Measurements from ENCODE around the gene SH3RF2. TPM values are rescaled to one million over a fixed set of nuclear protein-coding genes. Genes with fewer than 3 reads are reported as not detected.
"Not testable (repeated sequence)": the region's sequence is repeated elsewhere in the genome, so short reads cannot be mapped to it uniquely, and the experiment has no call there.

SH3RF2 gene
- total RNA-seq, 1 donor from 2014 or later: 0.61 TPM

DNA sequence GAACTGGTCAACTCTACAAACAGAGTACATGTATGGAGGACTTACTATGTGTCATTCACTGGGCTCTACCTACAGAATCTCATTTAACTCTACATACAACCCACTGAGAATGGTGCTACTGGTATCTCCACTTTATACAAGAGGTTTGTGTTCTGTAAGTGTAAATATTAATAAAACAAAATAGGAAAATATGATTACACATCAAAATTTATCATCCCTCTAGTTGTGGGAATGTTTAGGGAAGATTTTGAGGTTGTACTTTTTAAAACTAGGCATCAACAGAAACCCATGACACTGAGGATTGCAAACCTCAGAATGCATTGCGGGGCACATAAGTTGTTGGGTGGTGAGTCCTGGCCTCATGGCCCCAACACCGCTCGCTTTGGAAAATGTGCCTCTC lies 11.7 kb downstream of the SH3RF2 start:
- intact Hi-C loops (cut with micrococcal nuclease): loop anchor here (5.0 kb wide), 1 partner anchor 134 kb away; no protein-coding TSS in a partner anchor

GRCh38 chr5:145948921-145949320 lies 12.5 kb downstream of the SH3RF2 start:
- intact Hi-C loops (cut with micrococcal nuclease): loop anchor here (5.0 kb wide), 1 partner anchor 133 kb away; no protein-coding TSS in a partner anchor

DNA sequence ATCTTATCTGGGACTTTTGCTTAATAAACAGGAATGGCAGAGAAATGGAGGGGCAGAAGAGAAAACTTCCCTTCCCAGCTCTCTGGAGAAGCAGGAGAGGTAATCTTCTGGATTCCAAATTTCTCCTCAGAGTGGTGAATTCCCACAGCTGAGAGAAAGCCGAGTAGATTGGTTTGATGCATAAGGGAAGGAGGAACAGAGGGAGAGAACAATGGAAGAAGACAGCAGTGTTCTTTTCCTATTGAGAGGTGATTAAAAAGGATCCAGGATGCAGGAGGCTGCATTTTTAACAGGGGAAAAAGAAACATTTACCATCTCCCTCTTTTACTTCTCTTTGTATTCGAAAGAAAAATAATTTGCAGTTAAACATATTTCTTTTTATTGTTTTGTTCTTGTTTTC lies 13.1 kb downstream of the SH3RF2 start:
- intact Hi-C loops (cut with micrococcal nuclease): loop anchor here (5.0 kb wide), 1 partner anchor 133 kb away; no protein-coding TSS in a partner anchor

DNA sequence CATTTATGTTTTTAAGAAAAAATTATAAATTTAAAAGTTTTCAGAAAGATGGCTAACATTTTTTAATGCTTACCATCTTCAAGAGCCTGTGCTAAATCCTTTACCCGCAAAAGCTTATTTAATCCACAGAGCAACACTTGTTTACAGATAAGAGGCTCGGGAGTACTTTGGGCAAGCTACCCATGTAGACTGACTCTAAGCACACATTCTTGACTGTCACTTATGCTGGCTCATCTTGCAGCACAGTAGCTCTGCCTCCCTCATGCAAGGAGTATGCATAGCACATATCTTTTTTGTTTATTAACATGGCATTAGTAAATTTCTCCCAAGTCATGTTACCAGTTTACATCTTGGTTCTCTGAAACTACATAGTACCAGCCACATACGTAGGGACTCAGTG lies 14.7 kb downstream of the SH3RF2 start:
- intact Hi-C loops (cut with micrococcal nuclease): no loop called here

DNA sequence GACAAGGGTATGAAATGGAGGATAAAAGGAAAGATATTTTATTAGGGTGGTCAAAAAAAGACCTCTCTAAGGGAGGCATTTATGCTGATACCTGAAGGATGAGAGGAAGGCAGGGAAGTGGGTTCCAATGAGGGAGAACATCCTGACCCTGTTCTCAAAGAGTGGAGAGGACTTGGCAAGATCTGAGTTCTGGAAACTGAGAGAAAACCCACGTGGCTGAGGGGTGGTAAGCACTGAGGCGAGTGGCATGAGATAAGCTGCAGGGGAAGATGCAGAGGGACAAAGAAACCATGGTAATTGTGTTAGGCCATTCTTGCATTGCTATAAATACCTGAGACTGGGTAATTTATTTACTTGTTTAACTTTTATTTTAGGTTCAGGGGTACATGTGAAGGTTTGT lies 16.8 kb downstream of the SH3RF2 start:
- intact Hi-C loops (cut with micrococcal nuclease): no loop called here

GRCh38 chr5:145954140-145954539 lies 17.8 kb downstream of the SH3RF2 start:
- intact Hi-C loops (cut with micrococcal nuclease): not testable (repeated sequence)

- intact Hi-C loops (cut with micrococcal nuclease): no loop called here
Measured at GRCh38 chr5:145957388-145957787, 21.0 kb downstream of the SH3RF2 start.

DNA sequence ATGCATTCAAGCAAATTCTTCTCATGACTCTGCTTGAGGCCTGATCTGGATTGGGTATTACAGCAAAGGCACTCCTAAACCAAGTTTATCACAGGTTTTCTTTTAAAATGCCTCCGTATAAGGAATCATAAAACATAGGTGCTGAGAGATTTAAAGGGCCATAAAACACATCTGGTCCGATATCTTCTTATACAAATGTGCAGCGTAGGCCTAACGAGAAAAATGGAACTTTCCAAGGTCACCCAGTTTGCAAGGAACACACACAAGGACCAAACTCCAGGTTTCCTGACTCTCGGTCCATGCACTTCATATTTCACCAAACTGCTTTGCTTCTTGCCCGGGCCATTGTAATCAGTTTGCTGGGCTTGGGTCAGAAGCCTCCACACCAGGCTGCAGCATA lies 22.1 kb downstream of the SH3RF2 start:
- intact Hi-C loops (cut with micrococcal nuclease): no loop called here

DNA sequence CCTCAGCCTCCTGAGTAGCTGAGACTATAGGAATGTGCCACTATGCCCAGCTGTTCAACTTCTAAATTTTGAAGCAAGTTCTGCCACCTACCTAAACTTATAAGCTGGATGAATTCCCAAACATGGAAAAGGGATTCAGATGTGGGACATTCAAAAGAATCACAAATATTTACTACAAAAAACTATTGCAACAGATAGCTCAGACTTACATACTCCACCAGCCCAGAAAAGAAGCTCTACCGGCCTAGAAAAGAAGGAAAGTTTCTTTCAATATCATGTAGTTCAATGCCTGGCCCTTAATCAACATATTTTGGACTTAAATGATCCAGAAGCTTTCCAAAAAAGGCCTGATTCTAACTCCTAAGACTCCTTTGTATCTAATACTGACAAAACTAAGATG lies 23.8 kb downstream of the SH3RF2 start:
- intact Hi-C loops (cut with micrococcal nuclease): no loop called here

- intact Hi-C loops (cut with micrococcal nuclease): no loop called here
Measured at GRCh38 chr5:145960848-145961600, 24.6 kb downstream of the SH3RF2 start.

GRCh38 chr5:145962001-145962400 lies 25.6 kb downstream of the SH3RF2 start:
- intact Hi-C loops (cut with micrococcal nuclease): no loop called here

DNA sequence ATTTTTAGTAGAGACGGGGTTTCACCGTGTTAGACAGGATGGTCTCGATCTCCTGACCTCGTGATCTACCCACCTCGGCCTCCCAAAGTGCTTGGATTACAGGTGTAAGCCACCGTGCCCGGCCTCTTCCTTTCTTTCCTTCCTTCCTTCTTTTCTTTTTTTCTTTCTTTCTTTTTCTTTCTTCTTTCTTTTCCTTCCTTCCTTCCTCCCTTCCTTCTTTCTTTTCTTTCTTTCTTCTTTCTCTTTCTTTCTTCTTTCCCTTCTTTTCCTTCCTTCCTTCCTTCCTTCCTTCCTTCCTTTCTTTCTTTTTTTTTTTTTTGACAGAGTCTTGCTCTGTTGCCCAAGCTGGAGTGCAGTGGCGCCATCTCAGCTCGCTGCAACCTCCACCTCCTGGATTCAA lies 27.6 kb downstream of the SH3RF2 start:
- intact Hi-C loops (cut with micrococcal nuclease): not testable (repeated sequence)

DNA sequence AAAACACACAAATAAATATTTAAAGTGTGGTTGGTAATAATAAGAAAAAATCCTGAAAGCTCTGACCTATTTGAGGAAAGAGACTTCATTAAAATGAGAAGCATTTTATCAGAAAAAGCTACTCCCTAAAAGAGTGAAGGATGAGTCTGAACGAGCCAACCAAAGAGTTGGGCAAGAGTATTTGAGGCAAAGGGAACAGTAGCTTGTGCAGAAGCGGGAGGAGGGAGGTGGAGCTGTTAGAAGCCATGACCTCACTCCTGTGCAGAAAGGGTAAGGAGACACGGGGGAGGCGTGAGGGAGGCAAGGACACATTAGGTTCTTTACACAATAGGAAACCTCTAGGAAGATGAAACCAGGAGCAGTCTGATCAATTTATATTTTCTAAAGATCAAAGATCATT lies 29.4 kb downstream of the SH3RF2 start:
- intact Hi-C loops (cut with micrococcal nuclease): no loop called here

DNA sequence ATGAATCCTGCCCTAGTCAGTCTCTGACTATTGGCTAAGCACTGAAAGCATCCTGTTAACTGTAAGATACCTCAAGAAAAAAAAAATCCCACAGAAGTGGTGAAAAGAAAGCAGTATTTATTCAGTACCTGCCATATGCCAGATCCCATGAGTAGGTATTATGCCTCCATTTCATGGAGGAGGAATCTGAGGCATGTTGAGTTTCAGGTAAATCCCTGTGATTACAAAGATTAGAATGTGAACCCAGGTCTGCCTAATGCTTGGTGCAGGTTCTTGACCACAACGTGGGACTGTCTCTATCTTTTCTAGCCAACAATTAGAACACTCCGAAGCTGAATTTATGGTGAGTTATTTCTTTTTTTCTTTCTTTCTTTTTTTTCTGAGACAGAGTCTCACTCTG lies 30.9 kb downstream of the SH3RF2 start:
- intact Hi-C loops (cut with micrococcal nuclease): no loop called here

DNA sequence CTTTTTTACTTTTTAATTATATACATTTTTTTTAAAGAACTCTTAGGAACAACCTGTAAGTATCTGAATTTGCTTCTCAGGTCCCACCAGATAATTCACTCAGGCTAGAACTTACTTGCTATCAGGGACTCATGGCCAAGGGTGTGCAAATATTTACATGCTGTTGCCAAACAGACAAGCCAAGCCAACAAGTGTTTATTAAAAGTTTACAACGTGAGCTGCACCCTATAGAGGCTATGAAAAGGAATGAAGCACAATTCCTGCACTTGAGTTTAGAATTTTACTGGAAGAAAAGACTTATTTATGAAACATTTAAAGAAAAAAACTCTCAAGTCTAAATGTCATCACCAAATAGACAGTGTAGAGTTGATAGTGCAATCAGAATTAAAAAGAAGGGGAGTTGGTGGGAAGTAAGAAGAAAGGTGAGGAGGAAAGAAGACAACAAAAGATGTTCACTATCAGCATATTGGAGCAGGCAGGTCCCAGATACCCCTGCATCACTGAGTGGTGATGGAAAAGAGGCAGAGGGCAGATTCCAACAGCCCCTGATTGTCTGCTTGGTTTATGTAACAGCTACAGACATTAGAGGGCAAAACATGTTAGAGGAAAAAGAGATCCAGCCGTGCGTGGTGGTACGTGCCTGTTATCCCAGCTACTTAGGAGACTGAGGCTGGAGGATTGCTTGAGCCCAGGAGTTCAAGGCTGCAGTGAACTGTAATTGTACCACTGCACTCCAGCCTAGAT lies 32.8 kb downstream of the SH3RF2 start:
- intact Hi-C loops (cut with micrococcal nuclease): no loop called here

DNA sequence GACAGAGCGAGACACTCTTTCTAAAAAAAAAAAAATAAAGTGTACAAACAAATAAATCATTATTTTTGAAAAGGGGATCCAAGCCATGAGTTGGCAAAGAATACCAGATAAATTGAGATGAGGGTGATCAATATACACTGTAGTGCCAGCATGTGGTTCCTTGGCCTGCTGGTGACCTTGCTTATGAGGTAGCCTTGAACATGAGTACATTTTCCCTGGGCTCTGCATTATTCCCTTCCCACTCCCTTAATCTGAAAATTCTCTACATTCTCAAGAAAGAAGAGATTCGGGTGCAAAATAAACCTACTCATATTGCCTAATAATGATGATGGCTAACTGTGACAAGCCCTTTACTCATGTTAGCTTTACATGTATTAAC lies 33.3 kb downstream of the SH3RF2 start:
- intact Hi-C loops (cut with micrococcal nuclease): no loop called here

DNA sequence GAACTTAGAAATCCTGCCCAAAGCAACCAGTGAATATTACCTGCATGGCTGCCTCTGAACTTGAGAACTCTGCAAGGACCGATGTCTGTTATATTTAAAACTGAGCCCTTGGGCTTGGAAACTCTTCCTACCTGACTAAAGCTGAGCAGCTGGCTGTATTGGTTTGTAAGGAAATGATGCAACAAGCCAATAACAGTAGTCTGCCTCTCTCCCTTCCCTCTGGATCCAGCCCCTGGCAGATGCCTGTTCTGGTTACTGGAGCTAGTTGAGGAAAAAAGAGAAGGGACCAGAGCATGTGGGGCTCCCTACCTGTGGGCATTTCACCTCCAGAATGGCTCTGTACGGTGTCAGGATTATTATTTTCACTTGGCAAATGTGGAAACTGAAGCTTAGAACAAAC lies 34.7 kb downstream of the SH3RF2 start:
- intact Hi-C loops (cut with micrococcal nuclease): no loop called here

GRCh38 chr5:145971701-145972100 lies 35.3 kb downstream of the SH3RF2 start:
- intact Hi-C loops (cut with micrococcal nuclease): no loop called here

DNA sequence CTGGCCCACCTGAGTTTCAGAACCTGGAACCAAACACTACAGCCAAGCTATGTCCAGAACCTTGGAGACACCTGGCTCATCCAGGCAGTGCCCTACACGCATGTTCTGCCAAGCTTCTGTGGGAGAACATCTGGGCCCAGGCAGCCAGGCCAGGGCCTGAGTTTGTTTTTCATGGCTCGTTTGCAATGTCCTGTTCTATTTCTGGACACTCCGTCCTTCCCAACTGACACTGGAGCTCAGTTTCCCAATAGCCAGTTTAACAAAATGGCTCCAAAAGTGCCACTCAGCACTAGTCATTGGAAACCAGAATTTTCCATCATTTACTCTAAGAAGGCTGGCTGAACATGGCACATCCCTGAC lies 38.6 kb downstream of the SH3RF2 start:
- intact Hi-C loops (cut with micrococcal nuclease): no loop called here

GRCh38 chr5:145975361-145976066 lies 39.1 kb downstream of the SH3RF2 start:
- intact Hi-C loops (cut with micrococcal nuclease): no loop called here

DNA sequence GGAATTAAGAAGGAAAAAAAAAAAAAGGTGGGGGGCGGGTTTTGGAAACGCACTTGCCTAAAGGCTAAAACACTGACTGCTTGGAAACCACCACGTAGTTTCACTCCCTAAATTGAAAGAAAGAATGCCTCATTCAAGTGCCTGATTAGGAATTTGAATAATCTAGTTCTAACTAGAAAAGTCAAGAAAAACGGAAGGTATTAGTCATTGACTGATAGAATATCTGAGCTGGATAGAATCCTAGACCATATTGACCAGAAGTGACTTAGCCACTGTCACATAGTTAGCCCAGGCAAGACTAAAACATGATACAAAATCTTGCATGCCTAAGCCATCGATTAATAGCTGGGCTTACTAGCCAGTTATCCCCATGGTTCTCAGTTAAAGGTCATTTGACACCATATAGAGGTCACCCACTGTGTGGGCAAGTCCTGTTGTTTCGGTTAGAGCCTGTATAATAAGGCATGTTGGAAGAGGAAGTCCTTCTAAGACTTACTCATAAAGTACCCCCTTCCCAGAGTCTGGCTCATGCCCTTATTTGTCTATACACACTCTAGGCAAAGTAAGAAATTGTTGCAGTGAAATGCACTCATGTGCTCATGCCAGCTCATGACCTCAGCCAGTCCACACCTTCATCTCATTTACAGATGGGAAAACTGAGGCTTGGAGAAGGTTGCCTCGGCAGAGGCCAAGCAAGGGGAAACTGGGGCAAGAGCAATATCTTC lies 40.2 kb downstream of the SH3RF2 start:
- intact Hi-C loops (cut with micrococcal nuclease): no loop called here

DNA sequence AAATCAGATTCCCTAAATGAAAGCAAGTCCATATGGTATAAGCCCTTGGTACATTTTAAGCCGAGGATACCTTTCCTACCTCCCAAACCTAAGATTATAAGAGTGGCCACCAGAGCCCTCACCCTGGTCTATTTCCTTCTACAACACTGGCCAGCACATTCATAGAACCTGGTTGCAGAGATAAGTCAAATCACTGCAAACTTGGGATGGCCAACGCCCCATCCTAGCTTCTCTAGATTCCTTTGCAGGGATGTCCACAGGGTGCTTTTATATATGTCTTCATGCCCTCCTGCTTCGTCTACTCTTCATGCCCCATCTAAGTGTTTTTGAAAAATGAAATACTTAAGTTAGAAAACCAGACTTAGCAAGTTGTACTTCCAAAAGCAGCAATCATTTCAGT lies 41.8 kb downstream of the SH3RF2 start:
- intact Hi-C loops (cut with micrococcal nuclease): no loop called here

Data from T-helper 1 cell treated with Interleukin-12 subunit alpha and Interleukin-12 subunit beta and Interleukin-4 antibody, amounts not matched to agents 30 ng/mL and 1 ng/mL, for 36 hours (primary cell).